Mesenteric fat pad (tissue), 1 donor: ENCODE results near the gene CACFD1. TPM values are rescaled to one million over a fixed set of nuclear protein-coding genes. Genes with fewer than 3 reads are reported as not detected.

Experiments used
- DNase-seq: peaks from one replicate; pipeline ENCODE4 v3.0.0-alpha.2; 2020; ENCODE audit warnings: low spot score
- total RNA-seq: library from RNA; stranded (reverse); fragmentation: NEBNext Ultra II Directional; extraction: Animal tissue kit (Norgen Biotek cat#: 25700); gene quantifications from one replicate; pipeline ENCODE4 v1.2.1, GENCODE V29; 2021
- donor health status: DM: yes; HTN: yes; CAD: no.

The CACFD1 gene
- total RNA-seq, 1 donor from 2014 or later: 9.3 TPM

DNA sequence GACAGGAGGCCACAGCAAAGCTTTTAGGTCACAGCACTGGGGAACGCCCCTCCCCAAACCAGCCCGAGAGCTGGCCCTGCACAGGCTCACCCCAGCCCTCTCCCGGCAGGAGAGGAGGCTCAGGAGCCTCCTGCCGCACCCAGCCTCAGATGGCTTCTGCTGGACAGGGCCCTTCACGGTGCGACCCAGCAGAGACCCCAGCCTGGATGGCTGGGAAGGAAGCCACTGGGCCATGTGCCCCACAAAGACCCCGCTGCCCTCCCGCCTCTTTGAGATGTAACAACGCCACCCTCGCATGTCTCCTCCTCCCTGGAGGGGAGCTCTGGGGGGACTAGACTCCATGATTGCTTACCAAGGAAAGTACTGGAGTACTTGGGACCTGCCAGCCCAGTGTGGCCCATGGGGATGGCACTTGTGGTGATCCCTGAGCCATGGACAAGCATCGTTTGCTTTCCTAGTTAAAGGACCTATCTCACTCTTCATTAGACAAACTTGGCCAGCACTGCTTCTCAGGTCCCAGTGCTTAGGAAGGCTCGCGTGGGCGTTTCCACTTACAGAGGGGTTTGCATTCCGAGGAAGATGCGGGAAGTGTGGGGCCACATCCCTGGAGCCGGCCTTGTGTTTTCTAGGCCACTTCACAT lies 56.0 kb downstream of the CACFD1 start:
- no peak for DNase-seq

DNA sequence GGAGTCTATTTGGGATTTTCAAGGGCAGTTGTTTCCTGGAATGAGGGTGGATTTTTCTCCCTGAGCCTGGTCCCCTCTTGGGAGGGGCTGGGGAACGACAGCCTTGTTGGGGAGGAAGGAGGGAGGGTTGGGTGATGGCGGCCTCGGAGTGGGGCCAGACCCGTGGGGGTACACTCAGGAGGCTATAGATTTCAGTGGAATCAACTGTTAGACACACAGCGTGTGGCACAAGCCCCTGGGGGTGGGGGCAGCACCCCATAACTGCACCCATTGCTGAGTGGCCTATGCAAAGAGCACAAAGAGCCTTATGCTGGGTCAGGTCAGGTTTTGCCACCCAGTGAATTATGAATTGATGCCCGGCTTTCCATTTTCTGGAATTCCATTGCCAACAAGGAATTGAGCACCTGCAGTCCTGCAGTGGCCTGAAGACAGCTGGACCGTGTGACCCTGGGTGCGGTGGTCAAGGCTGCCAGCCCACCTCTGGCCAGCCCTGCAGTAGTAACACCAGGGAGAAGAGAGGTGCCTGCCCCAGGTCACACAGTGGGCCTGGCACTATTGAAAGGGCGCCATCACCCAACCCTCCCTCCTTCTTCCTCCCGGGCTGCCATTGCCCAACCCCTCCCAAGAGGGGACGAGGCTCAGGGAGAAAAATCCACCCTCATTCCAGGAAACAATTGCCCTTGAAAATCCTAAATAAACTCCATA lies 56.6 kb downstream of the CACFD1 start:
- no peak for DNase-seq

DNA sequence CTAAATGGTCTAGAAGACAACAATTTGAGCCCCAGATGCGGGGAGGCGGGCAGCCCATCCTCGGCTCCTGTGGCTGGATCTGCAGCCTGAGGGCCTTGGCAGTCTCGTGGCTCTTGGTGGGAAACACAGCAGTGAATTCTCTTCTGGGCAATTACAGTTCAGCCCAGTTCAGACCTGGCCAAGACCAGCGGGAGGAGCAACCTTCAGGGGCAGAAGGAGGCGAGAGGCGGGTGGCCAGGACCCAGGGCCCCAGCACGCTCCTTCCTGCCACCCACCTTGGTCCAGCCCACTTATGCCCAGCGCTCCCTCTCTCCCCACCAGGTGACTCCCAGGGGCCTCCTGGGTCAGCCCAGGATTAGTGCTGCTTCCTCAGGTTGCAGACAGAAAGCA lies 57.2 kb downstream of the CACFD1 start:
- DNase-seq: no peak

DNA sequence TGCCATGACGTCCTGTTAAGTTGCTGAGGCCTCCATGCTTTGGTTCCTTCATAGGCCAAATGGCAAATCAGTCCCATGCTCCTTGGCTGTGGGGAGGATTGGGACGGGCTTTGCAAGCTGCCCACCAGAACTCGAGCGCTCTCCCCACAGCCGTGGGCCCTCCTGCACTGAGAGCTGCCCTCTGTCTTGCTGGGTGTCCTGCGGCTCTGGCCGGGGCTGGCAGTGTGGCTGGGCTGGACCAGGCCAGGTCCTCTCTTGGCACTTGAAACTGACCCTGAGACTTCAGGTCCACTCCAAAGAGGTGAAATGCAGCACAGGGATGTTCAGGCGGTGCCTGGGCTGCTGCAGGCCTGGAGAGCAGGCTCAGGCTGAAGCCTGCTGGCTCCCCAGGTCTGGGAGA lies 57.9 kb downstream of the CACFD1 start:
- DNase-seq: no peak

DNA sequence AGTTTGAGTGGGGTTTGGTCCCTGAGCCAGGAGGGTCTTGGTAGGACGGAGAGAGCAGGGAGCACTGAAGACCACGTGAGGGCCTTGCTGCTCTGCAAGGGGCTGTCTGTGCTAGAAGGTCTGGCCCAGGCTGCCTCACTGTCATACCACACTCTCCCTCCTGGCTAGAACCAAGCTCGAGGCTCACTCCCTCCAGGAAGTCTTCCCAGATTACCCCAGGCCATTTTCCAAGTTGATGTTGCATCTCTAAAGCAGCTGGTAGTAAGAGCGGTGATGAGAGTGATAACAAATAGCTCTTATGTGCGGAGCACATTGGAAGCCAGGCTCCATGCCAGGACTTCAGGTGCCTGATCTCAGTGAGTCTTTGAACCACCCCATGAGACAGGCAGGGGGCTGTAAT lies 58.4 kb downstream of the CACFD1 start:
- DNase-seq: no peak

- DNase-seq: no peak
These were observed 59.1 kb downstream of the CACFD1 start for GRCh38 chr9:133518706-133519449.

GRCh38 chr9:133519693-133520092 lies 59.9 kb downstream of the CACFD1 start:
- no peak for DNase-seq

DNA sequence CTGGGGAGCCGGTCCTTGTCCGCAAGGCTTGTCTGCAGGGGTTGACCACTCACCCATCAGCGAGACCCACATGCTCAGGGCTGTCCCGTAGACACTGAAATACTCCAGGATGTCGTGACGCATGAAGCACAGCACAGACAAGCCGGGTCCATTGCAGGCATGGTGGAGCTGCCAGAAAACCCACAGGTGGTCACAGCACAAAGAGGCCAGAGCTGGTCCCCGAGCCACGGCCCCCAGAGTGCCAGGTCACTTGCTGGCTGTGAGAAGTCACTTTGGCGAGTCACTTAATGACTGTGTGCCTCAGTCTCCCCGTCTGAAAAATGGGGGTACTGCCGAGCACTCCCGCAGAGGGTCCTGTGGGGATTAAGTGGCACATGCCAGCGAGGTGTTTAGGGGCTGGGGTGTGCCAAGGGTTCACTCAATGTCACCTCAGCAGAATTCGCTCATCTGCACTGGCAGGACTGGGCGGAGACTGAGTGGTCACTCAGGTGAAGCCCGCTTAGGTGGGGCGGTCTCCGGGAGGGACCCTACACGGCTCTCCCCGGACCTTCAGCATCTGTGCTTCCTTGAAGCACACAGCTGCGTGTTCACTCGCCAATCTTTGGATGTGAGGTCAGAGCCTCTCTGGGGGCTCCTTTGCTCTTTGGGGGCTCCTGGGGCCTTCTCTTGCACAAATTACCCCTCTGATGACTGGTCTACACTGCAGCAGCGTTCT lies 60.5 kb downstream of the CACFD1 start:
- DNase-seq: no peak

Other genes with a start within 250 kb of the CACFD1 start
- 2.3 TPM for gene ABO, start 184.8 kb upstream of the CACFD1 start, total RNA-seq
- 15.8 TPM for gene SURF6, start 123.8 kb upstream of the CACFD1 start, total RNA-seq
- 25.6 TPM for gene MED22, start 111.8 kb upstream of the CACFD1 start, total RNA-seq
- gene RPL7A, start 111.8 kb upstream of the CACFD1 start, total RNA-seq: 1,535 TPM
- gene SURF1, start 103.5 kb upstream of the CACFD1 start, total RNA-seq: 30.8 TPM
- gene SURF2, start 103.4 kb upstream of the CACFD1 start, total RNA-seq: 13.5 TPM
- gene SURF4, start 83.9 kb upstream of the CACFD1 start, total RNA-seq: 211 TPM
- gene STKLD1, start 83.6 kb upstream of the CACFD1 start, total RNA-seq: not detected
- gene REXO4, start 42.0 kb upstream of the CACFD1 start, total RNA-seq: 13.1 TPM
- 0.64 TPM for gene ADAMTS13, start 37.6 kb upstream of the CACFD1 start, total RNA-seq
- gene SLC2A6, start 19.1 kb downstream of the CACFD1 start, total RNA-seq: 3.9 TPM
- not detected for gene MYMK, start 65.0 kb downstream of the CACFD1 start, total RNA-seq
- 2.5 TPM for gene ADAMTSL2, start 74.7 kb downstream of the CACFD1 start, total RNA-seq
- not detected for gene FAM163B, start 149.4 kb downstream of the CACFD1 start, total RNA-seq
- gene DBH, start 176.4 kb downstream of the CACFD1 start, total RNA-seq: not detected